Panc1 (cell line): Measurements from ENCODE around the gene HADH.

Experiments
- CTCF ChIP-seq: fragments of 450-650 bp; IDR thresholded peaks from 2 replicates; pipeline ENCODE4 v1.5.1; 2017; ENCODE audit warnings: mild to moderate bottlenecking
- POLR2AphosphoS5 ChIP-seq: IDR thresholded peaks from 2 replicates; pipeline ENCODE4 v1.6.1; 2012; ENCODE audit warnings: mild to moderate bottlenecking, low read depth, low read length, moderate library complexity
- REST ChIP-seq, 2 experiments: IDR thresholded peaks; 2 replicates each; pipeline ENCODE4 v1.6.1; 2011 to 2012; ENCODE audit warnings: low read depth in 2 of 2, control low read depth in 1 of 2, low read length in 1 of 2, mild to moderate bottlenecking in 1 of 2, moderate library complexity in 1 of 2; ENCODE audit not compliant: insufficient read depth in 1 of 2

DNA sequence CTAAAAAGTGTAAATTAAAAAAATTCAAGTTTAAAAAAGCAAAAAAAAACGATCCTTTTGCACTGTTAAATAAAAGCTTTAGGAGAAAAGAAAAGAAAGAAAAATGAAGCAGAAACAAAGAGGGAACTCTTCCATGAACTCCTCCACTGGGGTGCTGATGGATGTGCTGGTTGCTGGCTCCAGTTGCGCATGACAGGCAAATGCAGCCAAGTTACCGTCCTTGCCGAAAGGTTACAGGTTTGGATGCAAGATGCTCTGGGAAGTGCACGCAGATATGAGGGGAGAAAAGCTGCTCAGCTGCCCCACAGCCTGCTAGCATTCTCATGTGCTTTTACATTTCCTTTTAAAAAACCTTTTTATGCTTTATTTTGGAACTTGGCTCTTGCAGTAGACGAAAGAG, 58.5 kb downstream of the HADH start:
- TF ChIP-seq POLR2AphosphoS5 (no peak), CTCF (no peak), REST (IDR thresholded peaks at IDR 0.05; ENCODE audit: insufficient read depth in 1 of 2, low read depth in 2 of 2, low read length in 1 of 2) (no peak)
